GM23338 (cell line): ENCODE results near the gene FBF1.
"Not testable (repeated sequence)": the region's sequence is repeated elsewhere in the genome, so short reads cannot be mapped to it uniquely, and the experiment has no call there.

Source experiments
- NANOG ChIP-seq: IDR thresholded peaks from 2 replicates; pipeline ENCODE4 v1.6.1; 2016; ENCODE audit warnings: antibody characterized with exemption, borderline replicate concordance
- TF ChIP-seq, protein P1 (sequence below), 2 experiments: fragments of 200-600 bp in 1 of 2; sonication (generic) in 1 of 2; conservative IDR thresholded peaks; 2 replicates each; pipeline versions ENCODE4 v1.5.1 to v1.6.1; 2016 to 2017; ENCODE audit warnings: antibody characterized with exemption in 2 of 2, low read depth in 2 of 2, mild to moderate bottlenecking in 2 of 2, moderate library complexity in 1 of 2

DNA sequence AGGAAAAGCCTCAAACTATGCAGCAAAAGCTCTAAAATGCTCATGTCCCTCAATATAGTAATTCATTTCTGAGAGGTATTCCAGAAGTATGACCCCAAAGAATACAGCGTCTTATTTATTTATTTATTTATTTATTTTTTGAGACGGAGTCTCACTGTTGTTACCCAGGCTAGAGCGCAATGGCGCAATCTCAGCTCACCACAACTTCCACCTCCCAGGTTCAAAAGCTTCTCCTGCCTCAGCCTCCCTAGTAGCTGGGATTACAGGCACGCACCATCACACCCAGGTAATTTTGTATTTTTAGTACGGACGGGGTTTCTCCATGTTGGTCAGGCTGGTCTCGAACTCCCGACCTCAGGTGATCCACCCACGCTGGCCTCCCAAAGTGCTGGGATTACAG lies 28.2 kb upstream of the FBF1 start:
- TF ChIP-seq, protein P1, sequence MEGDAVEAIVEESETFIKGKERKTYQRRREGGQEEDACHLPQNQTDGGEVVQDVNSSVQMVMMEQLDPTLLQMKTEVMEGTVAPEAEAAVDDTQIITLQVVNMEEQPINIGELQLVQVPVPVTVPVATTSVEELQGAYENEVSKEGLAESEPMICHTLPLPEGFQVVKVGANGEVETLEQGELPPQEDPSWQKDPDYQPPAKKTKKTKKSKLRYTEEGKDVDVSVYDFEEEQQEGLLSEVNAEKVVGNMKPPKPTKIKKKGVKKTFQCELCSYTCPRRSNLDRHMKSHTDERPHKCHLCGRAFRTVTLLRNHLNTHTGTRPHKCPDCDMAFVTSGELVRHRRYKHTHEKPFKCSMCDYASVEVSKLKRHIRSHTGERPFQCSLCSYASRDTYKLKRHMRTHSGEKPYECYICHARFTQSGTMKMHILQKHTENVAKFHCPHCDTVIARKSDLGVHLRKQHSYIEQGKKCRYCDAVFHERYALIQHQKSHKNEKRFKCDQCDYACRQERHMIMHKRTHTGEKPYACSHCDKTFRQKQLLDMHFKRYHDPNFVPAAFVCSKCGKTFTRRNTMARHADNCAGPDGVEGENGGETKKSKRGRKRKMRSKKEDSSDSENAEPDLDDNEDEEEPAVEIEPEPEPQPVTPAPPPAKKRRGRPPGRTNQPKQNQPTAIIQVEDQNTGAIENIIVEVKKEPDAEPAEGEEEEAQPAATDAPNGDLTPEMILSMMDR (conservative IDR thresholded peaks at IDR 0.05; ENCODE audit: low read depth in 2 of 2): not testable (repeated sequence)
- TF ChIP-seq NANOG: not testable (repeated sequence)
